ENCODE results near the gene LAMA3.

DNA sequence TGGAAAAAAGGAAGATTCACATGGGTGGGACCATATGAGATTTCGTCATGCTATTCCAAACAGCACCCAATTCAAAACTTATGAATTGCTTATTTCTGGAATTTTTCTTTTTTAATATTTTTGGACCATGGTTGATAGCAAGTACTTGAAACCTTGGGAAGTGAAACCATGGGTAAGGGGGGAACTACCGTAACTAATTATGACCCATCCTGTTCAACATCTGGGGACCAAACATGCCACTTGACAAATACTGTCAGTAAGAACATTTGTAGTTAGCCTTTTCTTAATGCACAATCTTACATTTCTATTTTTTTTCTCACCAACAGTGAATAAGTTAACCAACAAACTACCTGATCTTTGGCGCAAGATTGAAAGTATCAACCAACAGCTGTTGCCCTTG lies 219.6 kb downstream of the LAMA3 start:
- TF ChIP-seq POLR2A (IDR thresholded peaks at IDR 0.05) = no peak
- TF ChIP-seq, protein P1, sequence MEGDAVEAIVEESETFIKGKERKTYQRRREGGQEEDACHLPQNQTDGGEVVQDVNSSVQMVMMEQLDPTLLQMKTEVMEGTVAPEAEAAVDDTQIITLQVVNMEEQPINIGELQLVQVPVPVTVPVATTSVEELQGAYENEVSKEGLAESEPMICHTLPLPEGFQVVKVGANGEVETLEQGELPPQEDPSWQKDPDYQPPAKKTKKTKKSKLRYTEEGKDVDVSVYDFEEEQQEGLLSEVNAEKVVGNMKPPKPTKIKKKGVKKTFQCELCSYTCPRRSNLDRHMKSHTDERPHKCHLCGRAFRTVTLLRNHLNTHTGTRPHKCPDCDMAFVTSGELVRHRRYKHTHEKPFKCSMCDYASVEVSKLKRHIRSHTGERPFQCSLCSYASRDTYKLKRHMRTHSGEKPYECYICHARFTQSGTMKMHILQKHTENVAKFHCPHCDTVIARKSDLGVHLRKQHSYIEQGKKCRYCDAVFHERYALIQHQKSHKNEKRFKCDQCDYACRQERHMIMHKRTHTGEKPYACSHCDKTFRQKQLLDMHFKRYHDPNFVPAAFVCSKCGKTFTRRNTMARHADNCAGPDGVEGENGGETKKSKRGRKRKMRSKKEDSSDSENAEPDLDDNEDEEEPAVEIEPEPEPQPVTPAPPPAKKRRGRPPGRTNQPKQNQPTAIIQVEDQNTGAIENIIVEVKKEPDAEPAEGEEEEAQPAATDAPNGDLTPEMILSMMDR (IDR thresholded peaks at IDR 0.05) = no peak
- TF ChIP-seq EP300 (IDR thresholded peaks at IDR 0.05) = no peak
